ENCODE results near the gene EPHB1. TPM values are rescaled to one million over a fixed set of nuclear protein-coding genes. Genes with fewer than 3 reads are reported as not detected.

The EPHB1 gene
- total RNA-seq, 1 experiment from 2014 or later, result 0.86 TPM

GRCh38 chr3:135260025-135260424 is 465.0 kb downstream of the EPHB1 start:
- TF ChIP-seq ATF3 (IDR thresholded peaks at IDR 0.05), result no peak
- no peak for TF ChIP-seq SP1 (IDR thresholded peaks at IDR 0.05; ENCODE audit: low read depth)
- TF ChIP-seq EZH2 (IDR thresholded peaks at IDR 0.05), result no peak
- TF ChIP-seq MAX (IDR thresholded peaks at IDR 0.05), result no peak
- no peak for TF ChIP-seq RAD21 (IDR thresholded peaks at IDR 0.05; ENCODE audit: low read depth)
- no peak for TF ChIP-seq JUND (IDR thresholded peaks at IDR 0.05)
- no peak for TF ChIP-seq POLR2A (IDR thresholded peaks at IDR 0.05; ENCODE audit: borderline replicate concordance, extremely low read depth, insufficient read depth, insufficient read length)
- no peak for TF ChIP-seq FOSL1 (IDR thresholded peaks at IDR 0.05; ENCODE audit: low read depth)
- no peak for TF ChIP-seq ELF1 (IDR thresholded peaks at IDR 0.05; ENCODE audit: borderline replicate concordance, low read depth)
- TF ChIP-seq YY1 (IDR thresholded peaks at IDR 0.05; ENCODE audit: extremely low read depth, insufficient replicate concordance, low read depth, low read length), result no peak
- TF ChIP-seq REST (IDR thresholded peaks at IDR 0.05; ENCODE audit: low read depth), result no peak
- RAD21 ChIA-PET (ENCODE audit: low non-redundant PET in 1 of 2, low total read pairs in 2 of 2, uncharacterized antibody in 2 of 2, unreplicated experiment in 2 of 2), result no interaction called here

More at GRCh38 chr3:135260025-135260424, 465.0 kb downstream of the EPHB1 start:
- DNase-seq (ENCODE audit: low read depth, low spot score) (no peak), ATAC-seq (no peak)
- Histone ChIP-seq H3K4me2 (ENCODE audit: low read length) (no peak overlapping the region), H3K27ac (ENCODE audit: low read depth, low read length) (no peak overlapping the region), H4K20me1 (ENCODE audit: insufficient read depth) (no peaks in the 10 kb centered on the region), H3K9me2 (ENCODE audit: insufficient read depth) (no peaks in the 10 kb centered on the region), H3K36me3 (ENCODE audit: control insufficient read depth in 1 of 2, insufficient read depth in 2 of 2, low read length in 2 of 2) (no peaks in the 10 kb centered on the region), H3K79me2 (ENCODE audit: insufficient read depth, low read length) (no peaks in the 10 kb centered on the region), H3K9ac (ENCODE audit: low read length) (no peak overlapping the region), H2AFZ (ENCODE audit: low read depth, low read length, poor library complexity, severe bottlenecking) (no peak overlapping the region), H3K4me3 (replicated peaks in 1 of 2; ENCODE audit: low read depth in 1 of 2, low read length in 2 of 2) (no peak overlapping the region), H3K4me1 (ENCODE audit: control insufficient read depth in 1 of 2, insufficient read depth in 2 of 2, low read length in 2 of 2) (no peaks in the 10 kb centered on the region), H3K9me3 (ENCODE audit: control insufficient read depth in 1 of 2, insufficient read depth in 1 of 2, low read depth in 1 of 2, low read length in 2 of 2) (no peaks in the 10 kb centered on the region), H3K27me3 (ENCODE audit: insufficient read depth, low read length) (peaks cover 4% of the 10 kb centered on the region)
- intact Hi-C loops (cut with micrococcal nuclease), result no loop called here
- ChIA-PET POLR2A (no interaction called here), CTCF (no interaction called here)
- BruUV-seq (replicated peaks), result no TSS peak

Data from HCT116 (cell line).